Astrocyte of the spinal cord (primary cell): Measurements from ENCODE around the gene WFIKKN1.

Experiments
- DNase-seq: peaks from one replicate; pipeline ENCODE4 v3.0.0; 2011; ENCODE audit warnings: low read depth, low spot score
- H3K4me3 ChIP-seq: 2 replicates; pipeline ENCODE4 v1.5.1; 2011; ENCODE audit warnings: low read depth, mild to moderate bottlenecking, low read length, moderate library complexity
- in situ Hi-C: cut with HindIII; loops from 2 replicates; pipeline ENCODE4 v1.10.0; 2017; ENCODE audit warnings: low sequenced_read_pairs
- TF ChIP-seq, protein P1 (sequence below): IDR thresholded peaks from 2 replicates; pipeline ENCODE4 v1.5.1; 2012; ENCODE audit warnings: low read depth, mild to moderate bottlenecking, low read length, inconsistent platforms

WFIKKN1 gene

DNA sequence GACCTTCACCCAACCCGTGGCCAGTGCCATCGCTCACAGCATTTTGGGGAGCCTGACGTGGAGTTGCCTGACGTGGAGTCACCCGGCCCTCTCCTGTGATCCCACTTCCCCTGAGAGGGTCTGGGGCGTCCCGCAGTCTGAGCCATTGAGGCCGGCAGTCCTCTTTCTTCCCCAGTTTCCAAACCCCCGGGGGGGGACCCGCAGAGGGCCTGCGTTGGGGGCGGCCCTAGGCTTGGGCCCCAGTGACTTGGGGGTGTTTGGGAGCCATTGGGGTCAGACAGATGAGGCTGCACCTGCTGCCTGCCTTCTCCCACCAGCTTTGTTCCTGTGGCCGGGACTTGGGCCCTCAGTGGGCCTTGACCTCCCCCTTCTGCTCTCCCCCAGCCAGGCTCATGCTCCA is 38.9 kb downstream of the WFIKKN1 start:
- no peak for DNase-seq
- in situ Hi-C loops: no loop called here
- no peak overlapping the region for H3K4me3 ChIP-seq
- TF ChIP-seq, protein P1, sequence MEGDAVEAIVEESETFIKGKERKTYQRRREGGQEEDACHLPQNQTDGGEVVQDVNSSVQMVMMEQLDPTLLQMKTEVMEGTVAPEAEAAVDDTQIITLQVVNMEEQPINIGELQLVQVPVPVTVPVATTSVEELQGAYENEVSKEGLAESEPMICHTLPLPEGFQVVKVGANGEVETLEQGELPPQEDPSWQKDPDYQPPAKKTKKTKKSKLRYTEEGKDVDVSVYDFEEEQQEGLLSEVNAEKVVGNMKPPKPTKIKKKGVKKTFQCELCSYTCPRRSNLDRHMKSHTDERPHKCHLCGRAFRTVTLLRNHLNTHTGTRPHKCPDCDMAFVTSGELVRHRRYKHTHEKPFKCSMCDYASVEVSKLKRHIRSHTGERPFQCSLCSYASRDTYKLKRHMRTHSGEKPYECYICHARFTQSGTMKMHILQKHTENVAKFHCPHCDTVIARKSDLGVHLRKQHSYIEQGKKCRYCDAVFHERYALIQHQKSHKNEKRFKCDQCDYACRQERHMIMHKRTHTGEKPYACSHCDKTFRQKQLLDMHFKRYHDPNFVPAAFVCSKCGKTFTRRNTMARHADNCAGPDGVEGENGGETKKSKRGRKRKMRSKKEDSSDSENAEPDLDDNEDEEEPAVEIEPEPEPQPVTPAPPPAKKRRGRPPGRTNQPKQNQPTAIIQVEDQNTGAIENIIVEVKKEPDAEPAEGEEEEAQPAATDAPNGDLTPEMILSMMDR: no peak

DNA sequence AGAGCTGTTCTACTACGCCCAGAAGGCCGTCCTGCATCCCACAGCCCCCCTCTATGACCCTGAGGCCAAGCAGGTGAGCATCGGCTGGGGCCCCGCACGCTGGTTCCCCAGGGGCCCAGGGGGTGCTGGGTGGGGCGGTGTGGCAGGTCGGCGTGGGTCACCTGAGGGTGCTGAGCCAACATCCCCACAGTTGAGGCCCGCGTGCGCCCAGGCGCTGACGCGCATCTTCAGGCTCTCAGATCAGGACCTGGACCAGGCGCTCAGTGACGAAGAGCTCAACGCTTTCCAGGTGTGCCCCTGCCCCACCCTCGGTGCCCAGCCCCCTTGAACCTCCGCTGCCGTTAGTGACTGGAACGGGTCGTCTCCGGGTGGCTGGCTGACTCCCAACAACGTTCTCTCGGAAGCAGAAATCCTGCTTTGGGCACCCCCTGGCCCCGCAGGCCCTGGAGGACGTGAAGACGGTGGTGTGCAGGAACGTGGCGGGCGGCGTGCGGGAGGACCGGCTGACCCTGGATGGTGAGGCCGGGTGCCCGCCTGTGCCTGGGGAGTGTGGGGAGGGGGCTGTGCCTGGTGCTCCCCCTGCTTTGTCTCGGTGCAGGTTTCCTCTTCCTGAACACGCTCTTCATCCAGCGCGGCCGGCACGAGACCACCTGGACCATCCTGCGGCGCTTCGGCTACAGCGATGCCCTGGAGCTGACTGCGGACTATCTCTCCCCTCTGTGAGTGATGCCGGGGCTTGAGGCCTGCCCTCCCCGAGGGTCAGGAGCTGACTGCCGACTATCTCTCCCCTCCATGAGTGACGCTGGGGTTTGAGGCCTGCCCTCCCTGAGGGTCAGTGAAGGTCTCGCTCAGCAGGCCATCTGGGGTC is 39.9 kb downstream of the WFIKKN1 start:
- no peak overlapping the region for H3K4me3 ChIP-seq
- TF ChIP-seq, protein P1: no peak
- DNase-seq: no peak
- in situ Hi-C loops: no loop called here

DNA sequence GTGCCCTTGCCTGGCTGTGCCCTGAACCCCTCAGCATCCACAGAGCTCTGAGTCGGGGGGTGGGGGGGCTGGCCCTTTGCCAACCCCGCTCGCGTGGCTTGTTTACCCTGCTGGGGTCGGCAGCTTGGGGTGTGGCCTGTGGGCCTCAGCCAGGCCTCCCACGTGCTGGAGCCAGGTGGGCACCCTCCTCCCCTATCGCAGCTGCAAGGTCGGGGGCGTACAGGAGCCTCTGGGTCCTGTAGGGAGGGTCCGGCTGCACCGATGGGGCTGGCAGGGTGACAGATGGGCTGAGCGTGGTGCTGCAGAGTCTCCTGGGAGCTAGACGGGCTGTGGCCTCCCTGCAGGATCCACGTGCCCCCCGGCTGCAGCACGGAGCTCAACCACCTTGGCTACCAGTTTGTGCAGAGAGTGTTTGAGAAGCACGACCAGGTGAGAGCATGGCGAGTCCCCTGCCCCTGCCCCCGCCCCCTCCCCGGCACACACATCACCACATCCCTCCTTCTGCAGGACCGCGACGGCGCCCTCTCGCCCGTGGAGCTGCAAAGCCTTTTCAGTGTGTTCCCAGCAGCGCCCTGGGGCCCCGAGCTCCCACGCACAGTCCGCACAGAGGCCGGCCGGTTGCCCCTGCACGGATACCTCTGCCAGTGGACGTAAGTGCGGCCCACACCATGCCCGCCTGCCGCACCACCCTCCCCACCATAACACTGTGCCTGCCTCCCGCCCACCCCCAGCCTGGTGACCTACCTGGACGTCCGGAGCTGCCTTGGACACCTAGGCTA is 40.8 kb downstream of the WFIKKN1 start:
- H3K4me3 ChIP-seq: no peak overlapping the region
- in situ Hi-C loops: no loop called here
- no peak for DNase-seq
- TF ChIP-seq, protein P1: no peak

DNA sequence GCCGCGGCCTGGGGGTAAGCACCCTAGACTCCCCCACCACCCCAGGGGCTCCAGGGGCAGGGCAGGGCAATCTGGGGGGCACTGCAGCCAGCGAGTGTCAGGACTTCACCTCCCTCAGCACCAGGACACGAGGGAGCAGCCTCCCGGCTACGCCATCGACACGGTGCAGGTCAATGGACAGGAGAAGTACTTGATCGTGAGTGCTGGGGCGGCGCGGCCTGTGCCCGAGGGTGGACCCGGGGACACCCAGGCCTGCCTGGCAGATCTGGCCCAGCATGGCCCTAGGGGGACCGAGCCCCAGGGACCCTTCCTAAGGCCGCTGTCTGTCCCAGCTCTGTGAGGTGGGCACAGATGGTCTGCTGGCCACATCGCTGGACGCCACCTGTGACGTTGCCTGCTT is 41.6 kb downstream of the WFIKKN1 start:
- TF ChIP-seq, protein P1: no peak
- no peak overlapping the region for H3K4me3 ChIP-seq
- in situ Hi-C loops: no loop called here
- DNase-seq: no peak

DNA sequence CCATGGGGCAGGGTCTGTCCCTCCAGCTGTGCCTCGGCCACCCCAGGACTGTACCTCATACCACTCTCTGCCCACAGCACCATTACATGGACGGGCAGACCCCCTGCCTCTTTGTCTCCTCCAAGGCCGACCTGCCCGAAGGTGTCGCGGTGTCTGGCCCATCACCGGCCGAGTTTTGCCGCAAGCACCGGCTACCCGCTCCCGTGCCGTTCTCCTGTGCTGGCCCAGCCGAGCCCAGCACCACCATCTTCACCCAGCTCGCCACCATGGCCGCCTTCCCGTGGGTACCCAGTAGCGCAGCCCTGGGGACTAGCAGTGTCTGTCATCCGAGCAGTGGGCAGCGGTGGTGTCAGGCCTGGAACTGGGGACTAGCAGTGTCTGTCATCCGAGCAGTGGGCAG is 42.1 kb downstream of the WFIKKN1 start:
- DNase-seq: no peak
- TF ChIP-seq, protein P1: no peak
- in situ Hi-C loops: no loop called here
- H3K4me3 ChIP-seq: no peak overlapping the region

DNA sequence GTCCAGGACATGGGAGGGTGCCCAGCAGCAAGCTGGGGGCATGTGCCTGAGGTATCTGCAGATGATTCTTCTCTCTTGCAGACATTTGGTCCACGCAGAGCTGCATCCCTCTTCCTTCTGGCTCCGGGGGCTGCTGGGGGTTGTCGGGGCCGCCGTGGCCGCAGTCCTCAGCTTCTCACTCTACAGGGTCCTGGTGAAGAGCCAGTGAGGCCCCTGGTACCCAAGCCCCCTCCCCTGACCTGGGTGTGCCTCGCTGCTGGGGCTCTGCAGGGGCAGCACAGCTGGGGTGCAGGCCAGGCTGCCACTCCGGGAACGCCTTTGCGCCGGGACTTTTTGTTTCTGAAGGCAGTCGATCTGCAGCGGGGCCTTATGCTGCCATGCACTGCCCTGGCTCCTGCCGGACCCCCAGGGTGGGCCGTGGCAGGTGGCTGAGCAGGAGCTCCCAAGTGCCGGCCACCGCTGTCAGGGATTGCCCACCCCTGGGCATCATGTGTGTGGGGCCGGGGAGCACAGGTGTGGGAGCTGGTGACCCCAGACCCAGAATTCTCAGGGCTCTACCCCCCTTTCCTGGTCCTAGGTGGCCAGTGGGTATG is 42.7 kb downstream of the WFIKKN1 start:
- no peak overlapping the region for H3K4me3 ChIP-seq
- DNase-seq: no peak
- in situ Hi-C loops: no loop called here
- TF ChIP-seq, protein P1: no peak
